GM21529 (cell line): ENCODE results near the gene SMIM1.

Experiments used
- ATAC-seq: cut with Tn5 transposase; IDR thresholded peaks from one replicate; pipeline ENCODE4 v1.9.1; 2021; ENCODE audit not compliant: unreplicated experiment

The SMIM1 gene

DNA sequence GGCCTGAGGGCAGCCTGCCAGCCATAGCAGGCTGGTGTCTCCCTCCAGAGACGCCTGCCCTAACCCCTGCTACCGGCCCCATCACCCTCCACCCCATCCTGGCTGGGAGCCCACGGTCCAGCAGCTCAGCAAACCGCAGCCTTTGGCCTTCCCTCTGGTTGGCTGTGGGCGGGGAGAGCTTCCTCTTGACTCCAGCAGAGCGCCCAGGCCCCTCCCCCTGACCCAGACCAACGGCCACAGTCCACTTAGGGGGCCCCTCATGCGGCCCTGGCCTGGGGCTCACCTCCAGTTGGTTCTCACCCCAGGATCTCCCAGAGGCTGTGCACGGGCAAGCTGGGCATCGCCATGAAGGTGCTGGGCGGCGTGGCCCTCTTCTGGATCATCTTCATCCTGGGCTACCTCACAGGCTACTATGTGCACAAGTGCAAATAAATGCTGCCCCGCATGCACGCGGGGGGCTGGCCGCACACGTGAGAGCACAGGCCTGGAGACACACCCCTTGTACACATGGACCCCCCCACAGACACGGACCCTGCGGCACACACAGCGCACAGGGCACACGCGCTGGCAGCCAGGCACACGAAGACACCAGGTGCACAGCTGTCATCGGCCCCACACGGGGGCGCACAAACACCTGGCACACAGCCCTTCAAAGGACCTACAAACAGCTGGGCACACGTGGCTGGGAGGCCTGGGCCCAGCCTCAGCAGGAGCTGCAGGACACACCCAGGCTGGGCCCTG, 3.1 kb downstream of the SMIM1 start:
- peak; percentile 38 for ATAC-seq

DNA sequence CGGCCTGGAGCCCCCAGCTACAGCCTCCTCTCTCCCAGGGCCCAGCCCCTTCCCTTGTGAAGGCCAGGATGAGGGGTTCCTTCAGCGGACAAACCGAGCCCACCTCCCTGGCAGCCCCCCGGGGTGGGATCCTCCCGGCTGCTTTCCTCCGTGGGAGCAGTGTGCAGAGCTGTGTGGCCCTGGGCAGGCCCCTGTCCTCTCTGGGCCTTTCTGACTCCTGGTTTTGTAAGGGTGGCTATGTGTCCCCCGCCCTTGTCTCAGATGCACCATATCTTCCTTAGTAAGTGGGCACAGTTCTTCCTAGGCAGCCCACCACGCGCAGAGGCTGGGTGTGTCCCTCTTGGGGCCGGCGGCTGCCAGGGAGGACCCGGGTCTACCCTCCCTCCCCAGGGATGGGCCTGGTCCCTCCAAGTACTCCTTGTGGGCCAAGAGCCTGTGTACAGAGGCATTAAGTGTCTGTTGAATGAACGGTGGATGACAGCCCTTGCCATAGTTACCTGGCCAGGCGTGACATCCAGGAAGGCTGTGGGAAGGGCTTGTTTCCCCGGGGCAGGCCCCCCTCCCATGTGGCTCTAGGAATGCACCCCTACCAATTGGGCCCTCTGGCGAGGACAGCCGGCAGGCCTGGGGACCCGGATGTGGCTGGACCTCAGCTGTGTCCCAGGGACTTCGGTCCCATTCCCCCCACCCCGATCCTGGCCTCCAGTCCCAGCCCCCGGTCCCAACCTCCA, 3.8 kb downstream of the SMIM1 start:
- ATAC-seq: no peak

DNA sequence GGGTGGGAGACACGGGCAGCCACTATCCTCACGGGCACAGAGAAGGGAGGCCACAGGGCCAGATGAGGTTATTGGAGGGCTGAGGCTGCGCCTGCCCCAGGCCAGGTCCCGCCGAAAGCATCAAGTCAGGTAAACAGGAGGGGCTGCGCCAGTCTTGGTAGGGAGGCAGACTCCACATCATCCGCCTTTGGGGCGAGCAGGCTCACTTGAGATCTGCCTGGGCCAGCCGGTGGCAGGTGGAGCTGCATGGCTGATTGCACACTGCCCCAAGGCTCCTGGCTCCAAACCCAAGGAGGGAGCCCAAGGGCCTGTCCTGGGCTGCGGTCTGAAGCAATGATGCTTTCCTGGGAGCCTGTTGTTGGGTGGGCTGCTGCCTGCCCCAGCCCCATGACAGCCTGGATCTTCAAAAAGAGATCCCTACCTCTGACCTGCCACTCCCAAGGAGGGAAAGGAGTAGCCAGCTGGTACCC, 4.6 kb downstream of the SMIM1 start:
- ATAC-seq: no peak

DNA sequence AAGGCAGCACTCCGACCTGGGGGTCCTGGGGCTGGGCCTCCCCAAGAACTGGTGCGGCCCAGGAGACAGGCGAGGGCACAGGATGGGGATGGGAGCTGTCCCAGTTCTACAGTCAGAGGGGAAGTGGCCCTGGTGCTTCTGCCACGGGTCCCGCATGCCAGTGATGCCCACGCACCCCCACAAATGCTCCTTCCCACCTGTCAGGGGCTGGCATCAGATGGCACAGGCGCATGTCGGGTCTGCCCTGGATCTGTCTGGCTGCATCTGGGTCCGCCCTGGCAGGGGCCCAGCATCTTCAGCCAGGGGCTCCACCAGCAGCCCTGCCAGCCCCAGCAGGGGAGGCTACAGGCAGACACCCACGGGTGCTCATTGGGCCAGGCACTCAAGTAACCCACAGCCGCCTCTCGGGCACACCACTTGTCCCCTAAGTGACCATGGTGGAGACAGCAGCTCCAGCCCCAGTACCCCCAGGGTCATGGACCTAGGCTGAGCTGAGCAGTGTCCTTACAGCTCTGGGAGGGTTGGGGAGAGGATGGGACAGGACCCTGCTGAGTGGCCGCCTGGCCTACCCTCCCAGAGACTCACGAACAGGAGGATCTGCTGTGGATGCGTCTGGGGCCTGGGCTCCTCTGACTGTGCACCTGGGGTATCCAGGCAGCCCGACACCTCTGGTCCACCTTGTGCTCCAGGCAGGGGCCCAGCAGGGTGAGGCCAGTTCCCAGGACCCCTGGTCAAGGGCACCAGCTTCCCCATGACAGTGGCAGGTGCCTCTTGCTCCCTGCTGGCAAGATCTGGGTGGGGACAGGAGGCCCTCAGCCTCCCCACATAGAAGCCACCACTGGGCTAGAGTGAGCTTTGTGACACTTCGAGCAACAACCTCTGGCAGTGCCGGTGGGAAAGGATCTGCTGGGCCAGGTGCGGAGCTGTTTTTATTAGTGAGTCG, 5.4 kb downstream of the SMIM1 start:
- no peak for ATAC-seq

DNA sequence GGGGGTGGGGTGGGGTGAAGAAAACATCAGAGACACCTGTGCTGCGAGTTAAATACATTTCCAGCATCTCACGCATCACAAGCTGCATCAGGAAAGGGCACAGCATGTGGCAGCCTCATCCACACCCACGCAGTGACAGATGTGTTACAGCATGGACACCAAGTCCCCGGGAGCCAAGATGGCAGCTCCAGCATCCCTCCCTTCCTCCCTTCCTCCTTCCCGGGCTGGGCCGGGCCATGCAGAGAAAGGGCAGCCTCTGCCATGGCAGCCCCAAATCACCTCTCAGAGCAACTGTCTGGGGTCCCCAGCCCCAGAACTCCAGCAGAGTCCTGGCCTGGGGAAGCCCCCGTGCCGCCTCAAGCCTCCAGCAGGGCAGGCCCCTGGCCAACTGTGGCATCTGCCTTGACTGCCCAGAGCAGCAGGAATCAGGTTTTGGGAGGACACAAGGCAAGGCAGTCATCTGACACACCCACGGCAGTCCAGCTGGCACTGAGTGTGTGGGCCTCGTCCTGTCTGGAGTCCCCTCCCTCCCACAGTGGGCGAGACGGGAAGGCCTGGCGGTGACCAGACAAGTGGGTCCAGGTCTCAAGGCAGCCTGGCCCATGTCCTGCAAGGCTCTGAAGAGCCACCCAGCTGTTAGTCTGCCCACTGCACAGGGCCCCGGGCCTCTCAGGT, 6.2 kb downstream of the SMIM1 start:
- no peak for ATAC-seq

DNA sequence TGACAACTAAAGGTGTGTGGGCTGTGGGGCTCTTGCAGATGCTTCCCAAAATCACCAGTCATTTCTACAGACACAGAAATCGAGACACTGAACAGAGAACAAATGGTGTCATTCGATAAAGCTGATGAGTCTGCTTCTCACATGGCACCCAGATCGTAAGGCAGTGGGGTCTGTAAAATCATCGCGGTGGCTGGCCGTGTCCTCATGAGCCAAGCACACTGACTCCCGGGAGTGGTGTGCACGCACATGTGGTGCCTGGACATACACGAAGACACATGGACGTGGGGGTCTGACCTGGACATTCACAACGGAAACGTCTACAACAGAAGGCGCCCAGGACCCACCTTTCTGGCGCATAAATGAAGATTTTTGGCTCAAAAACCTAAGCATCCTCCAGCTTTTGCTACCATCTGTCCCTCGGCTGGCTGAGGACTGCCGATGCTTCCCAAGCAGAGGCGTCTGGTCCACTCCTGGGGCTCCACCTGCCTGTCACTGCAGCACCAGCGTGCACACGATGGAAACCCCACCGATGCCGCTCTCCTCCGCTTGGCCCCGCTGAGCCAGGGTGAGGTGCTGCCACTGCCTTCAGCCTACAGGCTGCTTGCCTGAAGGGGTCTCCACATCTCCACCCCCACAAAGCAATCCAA, 6.8 kb downstream of the SMIM1 start:
- ATAC-seq: no peak

DNA sequence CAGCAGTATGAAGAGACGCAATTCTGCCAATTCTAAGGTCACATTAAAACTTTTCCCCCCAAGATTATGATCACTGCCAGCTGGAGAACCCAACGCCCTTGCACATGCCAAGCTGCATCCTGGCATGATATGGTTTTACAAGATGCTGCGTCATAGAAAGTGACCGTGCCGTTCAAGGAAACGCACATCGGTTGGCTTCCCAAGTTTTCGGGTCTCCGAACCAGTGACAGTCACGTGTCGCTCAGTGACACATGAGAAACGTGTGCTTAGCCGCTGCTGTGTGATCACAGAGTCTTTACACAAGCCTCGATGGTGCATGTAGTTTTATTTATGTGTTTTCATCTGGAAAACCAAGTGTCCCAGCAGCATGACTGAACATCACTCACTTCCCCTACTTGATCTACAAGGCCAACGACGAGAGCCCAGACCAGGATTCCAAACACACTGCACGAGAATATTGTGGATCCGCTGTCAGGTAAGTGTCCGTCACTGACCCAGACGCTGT, 7.4 kb downstream of the SMIM1 start:
- no peak for ATAC-seq

DNA sequence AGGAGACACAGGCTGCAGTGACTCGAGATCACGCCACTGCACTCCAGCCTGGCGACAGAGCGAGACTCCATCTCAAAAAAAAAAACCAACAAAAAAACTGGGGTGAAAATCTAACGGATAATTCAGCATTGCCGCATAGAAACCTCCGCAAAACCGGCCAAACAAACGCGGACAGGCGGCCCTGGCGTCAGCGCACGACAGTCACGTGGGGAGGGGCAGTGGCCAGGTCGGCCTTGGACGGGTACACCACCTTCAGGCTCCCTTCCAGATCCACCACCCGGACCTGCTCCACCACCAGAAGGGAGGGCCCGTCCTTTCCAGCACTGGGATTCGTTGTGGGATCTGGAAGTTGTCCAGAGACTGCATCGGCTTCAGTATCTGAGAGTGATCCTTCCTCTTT, 8.4 kb downstream of the SMIM1 start:
- no peak for ATAC-seq

DNA sequence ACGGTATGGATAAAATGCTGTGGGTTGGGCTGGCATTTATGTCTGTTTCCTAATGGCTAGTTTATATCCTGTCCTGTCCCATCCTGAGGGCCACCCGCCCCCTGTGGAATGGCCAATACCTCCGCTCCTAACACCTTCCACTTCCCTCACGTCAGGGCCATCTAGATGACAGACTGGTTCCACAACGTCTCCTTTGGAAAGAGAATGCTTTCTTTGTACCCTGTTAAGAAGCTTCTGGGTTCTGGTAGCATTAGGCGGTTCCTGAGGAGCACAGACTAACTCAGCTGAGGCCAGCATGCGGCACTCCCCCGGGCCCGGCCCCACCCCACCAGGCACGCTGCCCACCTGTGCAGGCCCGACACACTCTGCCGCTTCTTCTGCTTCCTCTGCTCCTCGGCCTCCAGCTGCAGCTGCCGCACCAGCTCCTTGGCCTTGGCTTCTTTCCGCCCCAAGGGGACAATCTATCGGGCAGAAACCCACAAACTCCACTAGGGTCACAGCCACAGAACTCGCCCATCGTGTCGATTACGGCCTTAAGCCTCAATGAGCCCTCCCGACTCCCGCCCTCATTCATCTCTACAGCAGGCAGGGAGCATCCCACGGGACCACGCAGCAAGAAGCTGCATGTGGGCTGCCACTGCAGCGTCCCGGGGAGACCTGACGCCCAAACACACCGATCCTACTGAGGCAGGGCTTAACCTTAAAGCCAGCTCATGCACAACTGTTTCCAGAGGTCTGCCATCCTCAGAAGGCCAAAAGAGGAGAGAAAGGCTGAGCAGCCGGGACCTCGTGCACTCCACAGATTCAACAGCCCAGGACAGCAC, 11.3 kb downstream of the SMIM1 start:
- ATAC-seq: no peak

DNA sequence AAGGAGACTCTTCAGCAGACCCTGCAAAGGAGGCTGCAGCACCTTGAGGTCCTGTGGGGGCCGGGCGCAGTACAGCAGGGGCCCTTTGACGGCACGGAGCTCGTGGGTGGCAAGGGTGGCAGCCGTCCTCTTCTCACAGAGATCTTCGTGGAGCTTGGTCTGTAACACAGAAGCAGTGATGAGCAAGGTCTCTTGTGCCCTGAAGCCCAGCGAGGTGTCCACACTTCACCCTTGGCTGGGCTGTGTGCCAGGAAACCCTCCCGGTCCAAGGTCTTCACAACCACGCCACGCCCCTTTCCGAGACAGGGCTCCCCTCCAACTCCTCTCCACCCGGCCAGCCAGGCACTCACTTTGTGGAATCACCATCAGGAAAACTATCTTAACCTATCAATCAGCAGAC, 12.5 kb downstream of the SMIM1 start:
- ATAC-seq: no peak

DNA sequence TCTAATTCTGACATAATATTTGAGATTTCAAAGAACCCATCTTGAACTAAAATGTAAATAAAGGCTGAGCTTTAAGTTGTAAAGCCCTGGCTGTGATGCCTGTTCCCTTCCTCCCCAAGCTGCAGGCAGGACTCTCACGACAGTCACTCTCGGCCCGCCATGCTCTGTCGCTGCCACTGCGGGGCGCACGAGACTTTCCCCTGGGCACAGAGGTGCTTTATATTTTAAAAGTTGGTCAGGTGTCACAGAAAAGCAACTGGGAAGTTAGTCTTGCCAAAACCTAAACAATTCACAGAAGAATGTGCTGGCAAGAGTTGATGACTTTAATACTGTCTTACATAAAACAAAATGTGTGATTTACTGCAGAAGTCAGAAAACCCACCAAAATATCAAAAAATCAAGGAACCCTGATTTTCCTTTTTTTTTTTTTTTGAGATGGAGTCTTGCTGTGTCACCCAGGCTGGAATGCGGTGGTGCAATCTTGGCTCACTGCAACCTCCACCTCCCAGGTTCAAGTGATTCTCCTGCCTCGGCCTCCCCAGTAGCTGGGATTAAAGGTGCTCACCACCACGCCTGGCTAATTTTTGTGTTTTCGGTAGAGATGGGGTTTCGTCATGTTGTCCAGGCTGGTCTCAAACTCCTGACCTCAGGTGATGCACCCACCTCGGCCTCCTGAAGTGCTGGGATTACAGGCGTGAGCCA, 13.1 kb downstream of the SMIM1 start:
- ATAC-seq: no peak

DNA sequence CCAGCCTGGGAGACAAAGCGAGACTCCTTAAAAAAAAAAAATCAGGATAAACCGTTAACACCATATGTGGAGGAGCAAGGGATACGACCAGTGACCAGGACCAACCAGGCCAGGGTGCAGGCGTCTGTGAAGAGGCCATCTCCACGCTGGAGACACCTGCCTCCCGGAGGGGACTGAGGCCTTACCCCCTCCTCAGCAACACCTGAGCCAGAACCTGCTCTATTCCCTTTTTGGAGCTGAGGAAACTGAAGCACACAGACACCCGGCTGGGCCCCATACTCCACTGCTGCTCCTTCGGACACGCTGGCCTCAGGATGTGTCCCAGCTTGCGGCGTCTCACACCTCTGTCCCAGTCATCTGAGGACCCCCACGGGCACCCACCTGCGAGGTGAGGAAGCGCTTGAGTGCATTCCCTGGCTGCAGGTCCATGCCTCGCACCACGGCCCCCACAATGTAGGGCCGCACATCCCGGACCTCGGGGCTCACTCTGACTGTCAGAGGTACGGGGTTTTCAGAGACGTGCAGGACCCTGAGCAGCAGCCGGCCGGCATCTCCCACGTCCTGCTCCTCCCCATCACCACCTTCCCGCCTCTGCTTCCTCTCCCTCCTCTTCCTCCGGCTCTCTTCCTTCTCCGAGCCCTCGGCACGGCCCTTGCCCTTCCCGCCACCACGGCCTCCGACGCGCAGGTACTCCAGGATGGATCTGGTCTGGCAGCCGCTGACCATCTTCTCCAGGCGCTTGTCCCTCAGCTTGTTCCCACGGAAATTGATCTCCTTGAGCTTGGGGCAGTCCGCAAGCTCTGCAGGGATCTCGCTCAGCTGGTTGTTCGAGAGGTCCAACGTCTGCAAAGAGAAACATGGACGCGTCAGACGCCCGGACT, 14.2 kb downstream of the SMIM1 start:
- no peak for ATAC-seq

DNA sequence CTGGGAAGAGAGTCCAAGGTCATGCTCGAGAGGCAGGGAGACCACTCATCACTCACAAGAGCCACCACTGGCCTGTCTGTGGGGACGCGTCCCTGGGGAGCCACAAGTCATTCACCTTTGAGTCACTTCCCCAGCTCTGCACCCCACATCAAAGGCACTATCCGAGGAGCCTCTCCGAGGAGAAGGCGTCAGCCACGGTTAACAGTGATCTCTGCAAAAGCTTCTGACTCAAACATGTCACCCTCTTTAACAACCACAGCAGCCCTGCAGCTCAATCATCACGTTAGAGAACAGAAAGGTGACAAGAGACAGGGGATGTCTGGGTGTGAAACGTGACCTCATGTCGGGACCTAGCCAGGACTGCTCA, 14.8 kb downstream of the SMIM1 start:
- ATAC-seq: no peak

DNA sequence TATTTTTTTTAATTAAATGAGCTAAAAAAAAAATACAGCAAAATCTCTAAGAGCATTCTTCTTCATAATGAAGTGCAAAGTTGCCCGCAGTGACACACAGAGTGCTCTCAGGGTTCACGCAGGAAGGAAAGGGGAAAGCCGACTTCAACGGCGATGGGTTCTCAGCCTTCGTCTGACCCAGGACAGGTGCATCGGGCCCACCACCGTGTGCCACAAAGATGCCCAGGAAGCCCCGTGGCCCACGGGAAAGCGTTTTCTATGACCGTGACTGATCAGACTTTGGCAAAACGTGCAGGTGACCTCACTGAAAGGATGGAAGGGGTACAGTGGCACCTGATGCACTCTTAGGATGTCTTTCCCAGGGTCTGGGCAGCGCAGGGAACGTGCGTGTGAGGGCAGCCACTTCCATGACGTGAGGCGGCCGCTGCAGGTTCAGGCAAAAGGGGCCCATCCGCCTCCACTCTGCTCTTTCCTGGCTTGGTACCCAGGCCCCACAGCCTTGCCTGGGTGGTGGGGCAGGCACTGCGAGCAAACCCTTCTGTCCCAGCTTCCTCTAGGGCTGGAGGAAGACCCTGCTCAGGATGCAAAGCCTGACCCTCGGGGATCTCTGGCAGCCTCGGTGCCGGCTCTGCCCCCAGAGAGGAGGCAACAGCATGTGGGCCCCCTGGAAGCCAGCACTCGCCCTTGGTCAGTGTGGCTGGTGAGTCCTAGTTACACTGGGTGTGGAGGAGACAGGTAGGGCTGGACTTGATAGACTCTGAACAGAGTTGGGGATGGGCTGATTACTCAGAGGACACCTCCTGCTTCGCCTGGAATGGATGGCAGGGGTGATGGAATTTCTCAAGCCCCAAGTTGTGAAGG, 15.4 kb downstream of the SMIM1 start:
- no peak for ATAC-seq

DNA sequence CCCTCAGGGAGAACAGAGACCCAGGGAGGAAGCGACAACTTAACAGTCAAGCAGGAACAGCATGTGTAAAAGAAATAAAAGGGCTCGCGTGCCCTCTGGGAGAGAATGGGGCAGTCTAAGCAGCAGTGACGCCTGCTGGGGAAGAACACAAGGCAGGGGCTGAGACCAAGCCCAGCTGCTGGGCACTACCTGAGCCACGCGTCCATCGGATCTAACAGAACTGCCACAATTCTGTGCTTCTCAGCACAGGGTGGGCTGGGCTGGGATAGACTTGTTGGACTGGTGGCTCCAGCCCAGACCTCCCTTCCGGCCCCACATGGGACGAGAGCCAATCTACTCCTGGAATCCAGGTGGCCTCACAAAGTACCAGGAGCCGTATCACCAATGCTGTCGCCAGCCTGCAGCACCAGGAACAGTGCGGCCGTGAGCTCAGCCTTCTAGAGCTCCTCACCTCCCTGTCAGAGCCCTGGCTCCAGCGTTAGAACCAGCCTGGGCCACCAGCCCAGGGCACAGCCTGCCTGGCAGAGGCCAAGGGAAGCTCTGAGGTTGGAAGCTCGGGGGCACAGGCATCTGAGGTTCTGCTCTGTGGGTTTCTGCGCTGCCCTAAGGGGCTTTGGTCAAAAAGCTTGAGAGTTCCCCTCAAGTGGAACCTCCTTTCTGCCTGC, 16.3 kb downstream of the SMIM1 start:
- ATAC-seq: no peak
